ENCODE data around the gene NOXO1.

DNA sequence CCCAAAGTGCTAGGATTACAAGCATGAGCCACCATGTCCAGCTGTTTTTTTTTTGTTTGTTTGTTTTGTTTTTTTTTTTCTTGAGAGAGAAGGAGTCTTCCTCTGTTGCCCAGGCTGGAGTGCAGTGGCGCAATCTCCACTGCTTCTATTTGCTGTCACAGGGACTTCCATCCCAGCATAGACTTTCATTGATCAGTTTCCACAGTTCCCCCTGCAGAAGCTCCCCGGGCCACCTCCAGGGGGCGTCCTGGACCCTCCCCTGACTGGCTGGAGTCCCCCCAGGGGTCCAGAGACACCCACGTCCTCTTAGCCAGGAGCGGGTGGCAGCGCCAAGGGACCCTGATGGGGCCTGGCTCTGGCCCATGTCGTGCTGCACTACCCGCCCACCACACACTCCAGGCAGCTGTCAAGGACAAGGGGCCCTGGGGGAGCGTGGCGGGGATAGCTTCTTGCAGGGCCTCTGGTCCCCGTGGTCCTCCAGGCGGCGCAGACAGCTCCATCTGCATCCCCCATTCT is 35.2 kb upstream of the NOXO1 start:
- TF ChIP-seq, protein P1, sequence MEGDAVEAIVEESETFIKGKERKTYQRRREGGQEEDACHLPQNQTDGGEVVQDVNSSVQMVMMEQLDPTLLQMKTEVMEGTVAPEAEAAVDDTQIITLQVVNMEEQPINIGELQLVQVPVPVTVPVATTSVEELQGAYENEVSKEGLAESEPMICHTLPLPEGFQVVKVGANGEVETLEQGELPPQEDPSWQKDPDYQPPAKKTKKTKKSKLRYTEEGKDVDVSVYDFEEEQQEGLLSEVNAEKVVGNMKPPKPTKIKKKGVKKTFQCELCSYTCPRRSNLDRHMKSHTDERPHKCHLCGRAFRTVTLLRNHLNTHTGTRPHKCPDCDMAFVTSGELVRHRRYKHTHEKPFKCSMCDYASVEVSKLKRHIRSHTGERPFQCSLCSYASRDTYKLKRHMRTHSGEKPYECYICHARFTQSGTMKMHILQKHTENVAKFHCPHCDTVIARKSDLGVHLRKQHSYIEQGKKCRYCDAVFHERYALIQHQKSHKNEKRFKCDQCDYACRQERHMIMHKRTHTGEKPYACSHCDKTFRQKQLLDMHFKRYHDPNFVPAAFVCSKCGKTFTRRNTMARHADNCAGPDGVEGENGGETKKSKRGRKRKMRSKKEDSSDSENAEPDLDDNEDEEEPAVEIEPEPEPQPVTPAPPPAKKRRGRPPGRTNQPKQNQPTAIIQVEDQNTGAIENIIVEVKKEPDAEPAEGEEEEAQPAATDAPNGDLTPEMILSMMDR (IDR thresholded peaks at IDR 0.05): peak in 1 of 3 experiments; percentile 25
- no peak for TF ChIP-seq POLR2A (IDR thresholded peaks at IDR 0.05; ENCODE audit: low read depth)

Measured in esophagus muscularis mucosa (tissue), 3 donors.